ENCODE measurements around the gene ELFN1. TPM values are rescaled to one million over a fixed set of nuclear protein-coding genes. Genes with fewer than 3 reads are reported as not detected.

Gene ELFN1
- total RNA-seq, 4 donors from 2014 or later: 0.42 to 3.7 (median 1.3) TPM

DNA sequence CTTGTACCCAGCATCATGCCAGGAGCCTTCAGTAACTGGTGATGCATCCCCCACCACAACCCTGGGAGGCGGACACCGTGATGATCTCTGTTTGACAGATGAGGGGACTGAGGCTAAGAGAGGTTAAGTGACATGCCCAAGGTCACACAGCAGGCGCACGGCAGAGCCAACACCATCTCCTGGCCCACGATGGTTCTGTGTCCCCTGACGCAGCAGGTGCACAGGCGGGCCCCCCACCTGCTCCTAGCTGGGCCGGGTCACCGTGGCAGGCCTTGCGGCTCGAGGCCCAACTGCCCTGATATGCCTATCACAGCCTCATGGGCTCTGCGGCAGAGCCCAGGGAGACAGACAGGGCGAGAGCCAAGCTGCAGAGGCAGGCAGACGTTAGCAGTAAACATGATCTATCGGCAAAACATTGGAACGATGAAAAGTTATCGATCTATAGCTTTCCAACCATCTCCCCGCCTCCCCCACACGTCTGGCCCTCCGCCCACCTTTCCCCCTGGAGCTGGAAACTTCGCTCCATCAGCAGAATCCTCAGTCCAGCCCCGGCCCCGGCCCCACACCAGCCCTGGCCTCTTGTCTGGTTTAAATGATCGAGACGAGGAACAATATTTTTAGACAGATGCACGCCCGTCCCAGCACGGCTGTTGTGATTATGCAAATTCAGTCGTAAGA is 65.9 kb downstream of the ELFN1 start:
- Histone ChIP-seq H3K9me3 (peaks cover 0 to 6% (median 0%) of the 10 kb centered on the region in 3 donors), H3K27me3 (peaks cover 58% of the 10 kb centered on the region), H3K4me1 (no peaks in the 10 kb centered on the region), H3K36me3 (no peaks in the 10 kb centered on the region), H3K27ac (no peak overlapping the region), H3K4me3 (no peak overlapping the region)
- TF ChIP-seq POLR2AphosphoS5 (IDR thresholded peaks at IDR 0.05) (no peak), POLR2A (IDR thresholded peaks at IDR 0.05) (no peak), CTCF (IDR thresholded peaks at IDR 0.05) (no peak), EP300 (IDR thresholded peaks at IDR 0.05) (no peak)
- 48 to 93% methylated on average over 3 to 12 of the region's 29 CpGs for WGBS, 2 donors (ENCODE audit: low coverage in 1 of 2)
- no peak for ATAC-seq

GRCh38 chr7:1736484-1736817 is 66.4 kb downstream of the ELFN1 start:
- H3K9me3 ChIP-seq: peaks cover 0 to 1% (median 0%) of the 10 kb centered on the region in 3 donors
- H3K27ac ChIP-seq: no peak overlapping the region
- H3K27me3 ChIP-seq: peaks cover 62% of the 10 kb centered on the region
- WGBS, 2 donors (ENCODE audit: low coverage in 1 of 2): 80 to 100% methylated on average over 1 to 2 of the region's 9 CpGs
- no peak for ATAC-seq
- H3K4me1 ChIP-seq: peaks cover 0 to 3% (median 0%) of the 10 kb centered on the region in 3 donors
- no peak overlapping the region for H3K4me3 ChIP-seq
- no peaks in the 10 kb centered on the region for H3K36me3 ChIP-seq
- no peak for TF ChIP-seq POLR2A (IDR thresholded peaks at IDR 0.05)
- no peak for TF ChIP-seq POLR2AphosphoS5 (IDR thresholded peaks at IDR 0.05)
- no peak for TF ChIP-seq CTCF (IDR thresholded peaks at IDR 0.05)
- TF ChIP-seq EP300 (IDR thresholded peaks at IDR 0.05): no peak

GRCh38 chr7:1736830-1737229 is 66.8 kb downstream of the ELFN1 start:
- no peak overlapping the region for H3K27ac ChIP-seq
- no peak overlapping the region for H3K4me3 ChIP-seq
- ATAC-seq: no peak
- peaks cover 0 to 6% (median 0%) of the 10 kb centered on the region in 3 donors for H3K4me1 ChIP-seq
- TF ChIP-seq POLR2AphosphoS5 (IDR thresholded peaks at IDR 0.05) (no peak), CTCF (IDR thresholded peaks at IDR 0.05) (no peak), EP300 (IDR thresholded peaks at IDR 0.05) (no peak), POLR2A (IDR thresholded peaks at IDR 0.05) (no peak)
- peaks cover 66% of the 10 kb centered on the region for H3K27me3 ChIP-seq
- H3K36me3 ChIP-seq: no peaks in the 10 kb centered on the region
- WGBS, 2 donors (ENCODE audit: low coverage in 1 of 2): 83 to 89% methylated on average over 4 to 7 of the region's 8 CpGs
- H3K9me3 ChIP-seq: no peaks in the 10 kb centered on the region

GRCh38 chr7:1737523-1737922 is 67.4 kb downstream of the ELFN1 start:
- Histone ChIP-seq H3K27ac (no peak overlapping the region), H3K36me3 (no peaks in the 10 kb centered on the region), H3K4me1 (peaks cover 0 to 9% (median 0%) of the 10 kb centered on the region in 3 donors), H3K9me3 (no peaks in the 10 kb centered on the region), H3K4me3 (no peak overlapping the region), H3K27me3 (peaks cover 73% of the 10 kb centered on the region)
- ATAC-seq: no peak
- WGBS, 2 donors (ENCODE audit: low coverage in 1 of 2): no CpG with 5 or more reads among the region's 10 CpGs
- no peak for TF ChIP-seq POLR2AphosphoS5 (IDR thresholded peaks at IDR 0.05)
- TF ChIP-seq CTCF (IDR thresholded peaks at IDR 0.05): no peak
- no peak for TF ChIP-seq EP300 (IDR thresholded peaks at IDR 0.05)
- no peak for TF ChIP-seq POLR2A (IDR thresholded peaks at IDR 0.05)

DNA sequence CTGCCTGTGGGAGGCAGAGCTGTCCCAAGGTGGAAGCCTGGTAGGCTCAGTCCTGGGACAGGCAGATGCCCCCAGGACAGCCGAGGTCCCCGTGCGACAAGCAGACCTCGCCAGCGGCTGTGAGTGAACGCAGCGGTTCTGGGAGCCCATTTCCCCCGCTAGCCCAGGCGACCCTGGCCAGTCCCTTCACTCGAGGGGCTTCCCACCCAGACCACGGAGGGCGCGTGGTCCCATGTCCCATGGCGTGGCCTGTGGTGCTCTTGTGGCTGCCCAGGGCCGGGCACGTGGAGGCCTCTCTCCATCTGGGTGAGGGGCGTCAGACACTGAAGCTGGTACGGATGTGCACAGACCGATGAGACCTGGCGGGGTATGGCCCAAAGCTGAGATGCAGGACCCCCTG is 67.9 kb downstream of the ELFN1 start:
- H3K4me1 ChIP-seq: peaks cover 0 to 14% (median 0%) of the 10 kb centered on the region in 3 donors
- ATAC-seq: no peak
- no CpG with 5 or more reads among the region's 20 CpGs for WGBS, 2 donors (ENCODE audit: low coverage in 1 of 2)

More for the DNA sequence above, 67.9 kb downstream of the ELFN1 start:
- Histone ChIP-seq H3K9me3 (no peaks in the 10 kb centered on the region), H3K27ac (no peak overlapping the region), H3K4me3 (no peak overlapping the region), H3K36me3 (no peaks in the 10 kb centered on the region), H3K27me3 (peaks cover 75% of the 10 kb centered on the region)
- no peak for TF ChIP-seq EP300 (IDR thresholded peaks at IDR 0.05)
- TF ChIP-seq POLR2A (IDR thresholded peaks at IDR 0.05): no peak
- TF ChIP-seq POLR2AphosphoS5 (IDR thresholded peaks at IDR 0.05): no peak
- no peak for TF ChIP-seq CTCF (IDR thresholded peaks at IDR 0.05)

All from gastroesophageal sphincter (tissue), 4 donors.